Endodermal cell (in vitro differentiated cells): Measurements from ENCODE around the gene C19orf73. TPM values are rescaled to one million over a fixed set of nuclear protein-coding genes. Genes with fewer than 3 reads are reported as not detected.
"Not testable (repeated sequence)": the region's sequence is repeated elsewhere in the genome, so short reads cannot be mapped to it uniquely, and the experiment has no call there.

Experiments
- DNase-seq: peaks from one replicate; pipeline ENCODE4 v3.0.0-alpha.2; 2017
- H3K27ac ChIP-seq: 2 replicates; pipeline ENCODE4 v1.5.1; 2013; ENCODE audit warnings: mild to moderate bottlenecking, low read depth, low read length, moderate library complexity
- H3K27me3 ChIP-seq: 2 replicates; pipeline ENCODE4 v1.6.1; 2013; ENCODE audit warnings: mild to moderate bottlenecking, low read length, moderate library complexity; ENCODE audit not compliant: insufficient read depth, control insufficient read depth, poor library complexity, severe bottlenecking
- H3K36me3 ChIP-seq: 2 replicates; pipeline ENCODE4 v1.7.0; 2013; ENCODE audit warnings: mild to moderate bottlenecking, low read length, moderate library complexity; ENCODE audit not compliant: control insufficient read depth, insufficient read depth
- H3K4me1 ChIP-seq: one replicate; pipeline ENCODE4 v1.7.0; 2013; ENCODE audit warnings: low read length; ENCODE audit not compliant: control insufficient read depth, insufficient read depth
- H3K4me3 ChIP-seq: 2 replicates; pipeline ENCODE4 v1.5.1; 2013; ENCODE audit warnings: mild to moderate bottlenecking, low read length, moderate library complexity
- H3K9ac ChIP-seq: 2 replicates; pipeline ENCODE4 v1.6.1; 2013; ENCODE audit warnings: mild to moderate bottlenecking, low read length, moderate library complexity; ENCODE audit not compliant: poor library complexity, severe bottlenecking; ENCODE audit errors: extremely low read depth
- H3K9me3 ChIP-seq: 2 replicates; pipeline ENCODE4 v1.6.1; 2013; ENCODE audit warnings: mild to moderate bottlenecking, low read length, moderate library complexity; ENCODE audit not compliant: control insufficient read depth
- H3K27ac Mint-ChIP-seq: 2 replicates; pipeline ENCODE4 v1.8.0; 2020; ENCODE audit warnings: mixed read lengths
- H3K27me3 Mint-ChIP-seq: 2 replicates; pipeline ENCODE4 v1.8.0; 2021; ENCODE audit warnings: mild to moderate bottlenecking, mixed read lengths; ENCODE audit not compliant: insufficient read depth
- H3K36me3 Mint-ChIP-seq: 2 replicates; pipeline ENCODE4 v1.8.0; 2020; ENCODE audit warnings: low read depth, mixed read lengths
- H3K4me1 Mint-ChIP-seq: 2 replicates; pipeline ENCODE4 v1.8.0; 2020; ENCODE audit warnings: mixed read lengths
- H3K4me3 Mint-ChIP-seq: 2 replicates; pipeline ENCODE4 v1.8.0; 2020; ENCODE audit warnings: mild to moderate bottlenecking, moderate library complexity, mixed read lengths
- H3K9me3 Mint-ChIP-seq: 2 replicates; pipeline ENCODE4 v1.8.0; 2020; ENCODE audit warnings: mild to moderate bottlenecking, mixed read lengths
- CTCF ChIP-seq: fragments of 200-600 bp; sonication (generic); conservative IDR thresholded peaks from 2 replicates; pipeline ENCODE4 v1.5.0; 2021; ENCODE audit warnings: antibody characterized with exemption, mild to moderate bottlenecking
- WGBS, 2 experiments: methylation state at CpG; one replicate each; pipeline versions ENCODE4 v1.1.5 to v1.1.7; 2013; ENCODE audit warnings: missing lambda C conversion rate in 2 of 2, mixed read lengths in 1 of 2; ENCODE audit not compliant: insufficient coverage in 1 of 2, insufficient read length in 1 of 2; 5-methylcytosine and 5-hydroxymethylcytosine counted together
- total RNA-seq, 2 donors: library from RNA; stranded (reverse); fragmentation: NEBNext Ultra II Directional in 1 of 2; extraction: Animal tissue kit (Norgen Biotek cat#: 25700) in 1 of 2; gene quantifications; 2 replicates in 1 of 2; 3 replicates in 1 of 2; pipeline ENCODE4 v1.2.1, GENCODE V29; 2021

The C19orf73 gene
- total RNA-seq, 2 donors from 2014 or later: 1.9 to 2.5 TPM

GRCh38 chr19:49128545-49129237, 9.7 kb upstream of the C19orf73 start:
- Histone ChIP-seq H3K27me3 (no peaks in the 10 kb centered on the region), H3K9ac (no peak overlapping the region), H3K27ac (no peak overlapping the region), H3K4me1 (no peaks in the 10 kb centered on the region), H3K4me3 (peak overlapping the region; percentile 83), H3K9me3 (no peaks in the 10 kb centered on the region), H3K36me3 (no peaks in the 10 kb centered on the region)
- Mint-ChIP-seq H3K36me3 (no peaks in the 10 kb centered on the region), H3K4me3 (peak overlapping the region; percentile 44), H3K27ac (no peak overlapping the region), H3K27me3 (peaks cover 45% of the 10 kb centered on the region), H3K4me1 (peaks cover 5% of the 10 kb centered on the region), H3K9me3 (no peaks in the 10 kb centered on the region)
- no peak for DNase-seq
- no peak for TF ChIP-seq CTCF
- 70 to 79% methylated on average over 8 to 15 of the region's 15 CpGs for WGBS, 2 experiments

GRCh38 chr19:49127674-49128544, 9.0 kb upstream of the C19orf73 start:
- DNase-seq: peak; percentile 99
- no peaks in the 10 kb centered on the region for H3K36me3 Mint-ChIP-seq
- TF ChIP-seq CTCF: peak; percentile 34
- H3K4me3 ChIP-seq: peak overlapping the region; percentile 83
- no peaks in the 10 kb centered on the region for H3K36me3 ChIP-seq
- H3K27ac ChIP-seq: no peak overlapping the region
- peak overlapping the region; percentile 75 for H3K27ac Mint-ChIP-seq
- peaks cover 51% of the 10 kb centered on the region for H3K27me3 Mint-ChIP-seq
- no peak overlapping the region for H3K9ac ChIP-seq
- no peaks in the 10 kb centered on the region for H3K9me3 Mint-ChIP-seq
- H3K9me3 ChIP-seq: no peaks in the 10 kb centered on the region
- no peaks in the 10 kb centered on the region for H3K4me1 ChIP-seq
- H3K27me3 ChIP-seq: no peaks in the 10 kb centered on the region
- peaks cover 5% of the 10 kb centered on the region for H3K4me1 Mint-ChIP-seq
- peak overlapping the region; percentile 44 for H3K4me3 Mint-ChIP-seq
- WGBS, 2 experiments: 5 to 11% methylated on average over 18 to 62 of the region's 63 CpGs

- H3K27ac Mint-ChIP-seq, H3K4me1 ChIP-seq, H3K9ac ChIP-seq, DNase-seq, H3K4me3 Mint-ChIP-seq, H3K36me3 ChIP-seq, H3K9me3 ChIP-seq, H3K4me1 Mint-ChIP-seq, H3K36me3 Mint-ChIP-seq, H3K27me3 ChIP-seq, H3K27ac ChIP-seq, H3K9me3 Mint-ChIP-seq: not testable (repeated sequence)
- peaks cover 57% of the 10 kb centered on the region for H3K27me3 Mint-ChIP-seq
- 97 to 98% methylated on average over 7 to 12 of the region's 12 CpGs for WGBS, 2 experiments
- H3K4me3 ChIP-seq: peak overlapping the region; percentile 72
Measured at GRCh38 chr19:49127225-49127624, 8.3 kb upstream of the C19orf73 start.
